ENCODE measurements around the gene ADGRG1.
"Not testable (repeated sequence)": the region's sequence is repeated elsewhere in the genome, so short reads cannot be mapped to it uniquely, and the experiment has no call there.

The ADGRG1 gene

DNA sequence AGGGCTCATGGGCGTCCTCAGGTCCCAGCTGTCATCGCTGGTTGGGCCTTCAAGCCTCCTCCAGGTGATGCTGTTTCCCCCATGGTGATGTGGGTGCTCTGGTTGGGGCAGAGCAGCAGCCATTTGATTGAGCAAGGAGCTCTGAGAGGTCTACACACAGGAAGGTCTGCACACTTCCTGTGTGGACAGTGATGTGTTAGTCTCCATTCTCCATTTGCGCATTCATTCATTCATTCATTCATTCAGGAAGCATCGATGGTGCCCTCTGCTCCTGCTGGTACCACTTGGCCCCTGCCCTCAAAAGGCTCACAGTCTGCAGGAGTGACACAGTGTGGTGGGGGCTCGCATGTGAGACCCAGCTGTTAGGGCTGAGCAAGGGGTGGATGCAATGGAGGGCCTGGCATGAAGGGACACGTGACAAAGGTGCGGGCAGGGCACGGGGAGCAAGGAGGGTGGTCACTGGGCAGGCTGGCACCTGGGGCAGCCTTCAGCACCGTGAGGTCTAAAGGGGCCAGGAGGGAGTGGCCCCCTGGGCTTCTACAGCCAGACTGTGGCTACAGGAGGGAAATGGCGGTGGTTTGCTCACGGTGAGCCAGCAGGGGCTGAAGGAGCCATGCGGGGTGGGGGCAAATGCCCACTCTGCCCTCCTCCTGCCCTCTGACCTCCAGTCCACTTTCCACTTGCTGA, 41.2 kb downstream of the ADGRG1 start:
- DNase-seq = no peak

DNA sequence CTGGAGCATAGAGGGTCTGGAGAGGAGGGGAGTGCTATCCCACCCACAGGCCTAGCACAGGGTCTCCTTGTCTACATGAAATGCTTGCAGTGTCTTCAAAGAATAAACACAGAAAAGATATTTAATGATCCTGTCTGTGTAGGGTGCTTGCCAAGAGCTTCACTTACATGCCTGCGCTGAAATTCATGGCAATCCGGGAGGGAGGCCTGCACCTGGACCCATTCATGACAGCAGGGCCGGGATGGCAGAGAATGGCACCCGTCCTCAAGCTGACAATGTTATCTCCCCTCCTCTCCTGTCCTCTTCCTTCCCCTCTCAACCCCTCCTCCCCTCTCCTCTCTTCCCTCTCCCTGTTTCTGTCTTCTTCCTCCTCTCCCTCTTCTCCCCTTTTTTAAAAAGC, 41.8 kb downstream of the ADGRG1 start:
- no peak for DNase-seq

DNA sequence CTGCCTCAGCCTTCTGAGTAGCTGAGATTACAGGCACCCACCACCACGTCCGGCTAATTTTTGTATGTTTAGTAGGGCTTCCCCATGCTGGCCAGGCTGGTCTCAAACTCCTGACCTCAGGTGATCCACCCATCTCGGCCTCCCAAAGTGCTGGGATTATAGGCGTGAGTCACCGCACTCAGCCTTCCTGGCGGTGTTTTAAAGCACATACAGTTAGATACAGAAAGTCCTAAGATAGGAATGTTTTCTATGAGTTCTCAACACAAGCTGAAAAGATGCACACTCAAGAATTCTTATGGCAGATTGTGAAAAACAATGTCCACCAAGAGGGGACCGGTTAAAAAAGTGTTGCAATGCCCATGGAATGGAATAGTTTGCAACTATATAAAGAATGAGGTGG, 43.0 kb downstream of the ADGRG1 start:
- DNase-seq = not testable (repeated sequence)

DNA sequence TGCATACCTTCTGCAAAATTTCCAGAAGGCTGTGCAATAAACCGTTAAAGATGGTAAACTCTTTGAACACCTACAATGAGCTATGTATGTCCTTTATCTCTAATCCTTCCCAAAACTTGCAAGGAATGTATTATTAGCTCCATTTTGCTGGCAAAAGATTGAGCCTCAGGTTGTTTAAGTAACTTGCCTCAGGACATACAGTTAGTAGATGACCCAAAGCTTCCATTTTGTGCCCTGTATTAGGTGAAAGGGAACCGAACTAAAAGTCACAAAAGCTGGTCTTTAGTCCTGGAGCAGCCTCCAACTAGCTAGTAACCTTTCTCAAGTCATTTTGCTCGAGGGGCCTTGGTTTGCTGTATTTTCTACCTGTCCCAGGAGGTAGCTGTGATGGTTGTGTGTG, 44.0 kb downstream of the ADGRG1 start:
- no peak for DNase-seq

DNA sequence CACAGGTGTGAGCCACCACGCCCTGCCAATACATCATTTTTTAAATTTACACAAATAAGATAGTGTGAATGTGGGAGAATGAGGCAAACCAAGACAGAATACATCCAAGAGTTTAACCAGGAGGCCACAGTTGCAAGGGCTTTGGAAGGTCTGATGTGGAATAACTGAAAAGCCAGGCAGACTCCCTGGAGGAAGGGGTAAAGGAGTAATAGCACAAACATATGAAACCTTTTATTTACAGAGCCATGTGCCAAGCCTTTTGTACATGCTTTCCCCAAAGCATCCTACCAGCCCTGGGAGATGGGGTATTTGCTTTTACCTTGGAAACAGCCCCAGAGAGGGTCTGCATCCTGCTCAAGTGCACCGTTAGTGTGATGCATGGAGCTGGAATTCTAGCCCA, 44.4 kb downstream of the ADGRG1 start:
- no peak for DNase-seq

DNA sequence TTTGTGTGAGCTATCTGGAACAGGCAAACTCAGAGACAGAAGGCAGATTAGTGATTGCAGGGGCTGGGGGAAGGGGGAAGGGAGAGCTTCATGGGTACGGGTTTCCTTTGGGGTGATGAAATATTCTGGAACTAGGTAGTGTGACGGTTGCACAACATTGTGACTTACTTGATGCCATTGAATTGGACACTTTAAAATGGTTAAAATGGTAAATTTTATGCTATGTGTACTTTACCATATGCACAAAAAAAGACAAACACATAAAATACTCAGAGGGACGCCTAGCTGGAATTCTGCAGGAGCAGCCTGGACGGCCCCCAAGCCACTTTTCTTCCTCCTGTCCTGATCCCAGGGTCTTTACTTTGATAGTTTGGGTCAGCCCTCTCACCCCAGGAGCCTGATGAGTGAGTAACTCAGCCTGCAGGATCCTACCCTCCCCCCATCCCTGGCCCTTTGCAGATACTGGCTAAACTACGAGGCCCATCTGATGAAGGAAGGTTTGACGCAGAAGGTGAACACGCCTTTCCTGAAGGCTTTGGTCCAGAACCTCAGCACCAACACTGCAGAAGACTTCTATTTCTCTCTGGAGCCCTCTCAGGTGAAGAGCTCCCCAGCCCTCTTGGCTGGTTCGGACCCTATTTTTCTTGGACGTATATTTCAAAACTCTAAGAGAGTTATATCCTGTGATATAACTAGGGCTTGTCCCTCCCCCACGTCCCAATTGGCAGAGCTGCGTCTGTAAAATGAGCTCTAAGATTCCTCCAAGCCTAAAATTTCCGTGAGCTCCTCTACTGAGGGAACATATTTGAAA, 47.5 kb downstream of the ADGRG1 start:
- DNase-seq = no peak

DNA sequence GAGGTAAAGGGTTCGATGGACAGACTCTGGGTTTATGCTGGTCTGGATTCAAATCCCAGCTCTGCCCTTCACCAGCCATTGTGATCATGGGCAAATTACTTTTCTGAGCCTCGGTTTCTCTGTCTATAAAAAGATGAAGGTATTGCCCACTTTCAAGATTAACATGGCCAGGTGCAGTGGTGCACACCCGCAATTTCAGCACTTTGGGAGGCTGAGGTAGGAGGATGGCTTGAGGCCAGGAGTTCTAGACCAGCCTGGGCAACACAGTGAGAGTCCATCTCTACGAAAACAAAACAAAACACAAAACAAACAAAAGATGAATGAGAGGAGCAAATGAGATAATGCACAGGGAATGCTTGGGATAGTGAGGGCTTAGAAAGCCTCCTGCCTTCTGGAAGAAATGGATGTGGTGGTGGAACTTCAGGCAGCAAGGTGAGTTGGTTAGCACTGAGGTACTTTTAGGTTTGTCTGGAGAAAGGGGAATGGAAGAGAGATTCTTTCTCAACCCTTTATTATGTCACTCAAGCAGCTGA, 48.2 kb downstream of the ADGRG1 start:
- DNase-seq = no peak

DNA sequence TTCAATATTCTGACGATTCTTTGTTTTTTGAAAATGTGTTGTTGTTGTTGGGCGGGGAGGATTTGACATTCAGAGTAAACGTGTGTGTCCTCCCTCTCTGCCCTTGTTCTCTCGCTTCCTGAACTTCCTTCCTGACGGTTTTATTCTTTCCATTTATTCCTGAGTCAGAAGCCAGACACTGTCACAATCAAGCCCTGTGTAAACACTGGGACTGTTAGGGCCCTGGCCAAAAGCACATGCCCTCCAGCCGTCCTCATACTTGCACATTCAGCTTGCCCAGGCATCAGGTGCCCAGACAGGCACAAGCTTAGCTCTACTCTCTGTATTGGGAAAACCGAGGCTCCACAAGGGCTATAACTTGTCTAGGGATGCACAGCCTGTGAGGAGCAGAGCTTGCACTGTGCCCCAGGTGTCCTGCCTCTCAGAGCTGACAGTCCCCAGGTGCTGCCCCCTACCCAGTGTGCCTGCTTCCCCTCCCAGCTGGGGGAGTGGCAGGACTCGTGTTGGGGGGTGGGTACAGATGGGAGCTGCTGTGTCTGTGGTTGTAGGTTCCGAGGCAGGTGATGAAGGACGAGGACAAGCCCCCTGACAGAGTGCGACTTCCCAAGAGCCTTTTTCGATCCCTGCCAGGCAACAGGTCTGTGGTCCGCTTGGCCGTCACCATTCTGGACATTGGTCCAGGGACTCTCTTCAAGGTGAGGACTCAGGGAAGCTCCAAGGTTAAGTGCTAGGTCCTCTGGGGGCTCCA, 49.4 kb downstream of the ADGRG1 start:
- DNase-seq = no peak

DNA sequence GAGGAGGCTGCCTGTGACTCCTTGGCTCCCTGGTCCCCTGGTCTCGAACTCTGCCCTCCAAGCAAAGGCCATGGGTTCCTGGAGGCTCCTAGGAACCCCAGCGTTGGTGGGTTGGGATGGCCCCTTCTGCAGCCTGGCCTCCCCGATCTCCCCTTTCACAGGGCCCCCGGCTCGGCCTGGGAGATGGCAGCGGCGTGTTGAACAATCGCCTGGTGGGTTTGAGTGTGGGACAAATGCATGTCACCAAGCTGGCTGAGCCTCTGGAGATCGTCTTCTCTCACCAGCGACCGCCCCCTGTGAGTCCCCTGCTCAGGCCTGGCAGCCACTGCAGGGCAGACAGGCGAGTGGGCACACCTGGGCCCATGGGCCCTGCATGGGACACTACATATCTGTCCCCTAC, 50.6 kb downstream of the ADGRG1 start:
- no peak for DNase-seq

DNA sequence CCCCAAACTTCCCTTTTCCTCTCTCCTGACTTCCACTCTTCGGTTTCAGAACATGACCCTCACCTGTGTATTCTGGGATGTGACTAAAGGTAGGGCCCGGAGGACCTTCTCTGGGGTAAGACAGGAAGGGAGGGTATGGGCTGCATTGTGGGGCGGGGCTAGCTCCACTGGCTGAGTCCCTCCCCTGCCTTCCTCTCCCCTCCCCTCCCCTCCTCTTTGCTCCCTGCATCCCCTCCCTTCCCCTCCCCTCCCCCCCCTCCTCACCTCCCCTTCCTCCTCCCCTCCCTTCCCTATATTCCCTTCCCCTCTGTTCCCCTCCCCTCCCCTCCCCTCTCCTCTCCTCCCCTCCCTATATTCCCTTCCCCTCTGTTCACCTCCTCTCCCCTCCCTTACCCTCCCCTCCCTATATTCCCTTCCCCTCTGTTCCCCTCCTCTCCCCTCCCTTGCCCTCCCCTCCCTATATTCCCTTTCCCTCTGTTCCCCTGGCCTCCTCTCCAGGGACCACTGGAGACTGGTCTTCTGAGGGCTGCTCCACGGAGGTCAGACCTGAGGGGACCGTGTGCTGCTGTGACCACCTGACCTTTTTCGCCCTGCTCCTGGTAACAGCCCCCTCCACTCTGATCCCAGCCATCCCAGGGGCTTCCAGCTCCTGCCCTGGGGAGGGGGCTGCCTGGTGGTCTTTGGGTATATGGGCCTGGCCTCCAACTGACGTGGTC, 51.5 kb downstream of the ADGRG1 start:
- no peak for DNase-seq

DNA sequence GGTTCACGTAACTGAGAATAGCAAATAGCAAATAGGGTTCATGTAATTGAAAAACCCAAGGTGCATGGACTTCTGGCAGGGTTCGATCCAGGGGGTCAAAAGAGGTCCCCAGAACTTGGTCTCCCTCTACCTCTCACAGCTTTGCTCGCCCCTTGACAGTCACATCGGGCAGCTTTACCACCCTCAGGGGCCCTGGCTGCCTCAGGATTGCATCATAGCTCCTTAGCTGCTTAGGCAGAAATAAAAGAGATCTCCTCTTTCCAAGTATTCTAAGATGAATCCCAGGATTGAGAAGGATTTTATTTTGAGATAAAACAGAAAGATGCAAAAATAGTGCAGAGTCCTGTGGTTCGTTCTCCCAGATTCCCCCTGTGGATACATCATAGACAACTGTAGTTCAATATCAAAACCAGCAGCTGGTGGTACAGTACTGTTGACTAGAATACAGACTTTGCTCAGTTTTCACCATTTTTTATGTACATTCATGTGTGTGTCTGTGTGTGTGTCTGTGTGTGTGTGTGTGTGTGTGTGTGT, 52.5 kb downstream of the ADGRG1 start:
- no peak for DNase-seq

DNA sequence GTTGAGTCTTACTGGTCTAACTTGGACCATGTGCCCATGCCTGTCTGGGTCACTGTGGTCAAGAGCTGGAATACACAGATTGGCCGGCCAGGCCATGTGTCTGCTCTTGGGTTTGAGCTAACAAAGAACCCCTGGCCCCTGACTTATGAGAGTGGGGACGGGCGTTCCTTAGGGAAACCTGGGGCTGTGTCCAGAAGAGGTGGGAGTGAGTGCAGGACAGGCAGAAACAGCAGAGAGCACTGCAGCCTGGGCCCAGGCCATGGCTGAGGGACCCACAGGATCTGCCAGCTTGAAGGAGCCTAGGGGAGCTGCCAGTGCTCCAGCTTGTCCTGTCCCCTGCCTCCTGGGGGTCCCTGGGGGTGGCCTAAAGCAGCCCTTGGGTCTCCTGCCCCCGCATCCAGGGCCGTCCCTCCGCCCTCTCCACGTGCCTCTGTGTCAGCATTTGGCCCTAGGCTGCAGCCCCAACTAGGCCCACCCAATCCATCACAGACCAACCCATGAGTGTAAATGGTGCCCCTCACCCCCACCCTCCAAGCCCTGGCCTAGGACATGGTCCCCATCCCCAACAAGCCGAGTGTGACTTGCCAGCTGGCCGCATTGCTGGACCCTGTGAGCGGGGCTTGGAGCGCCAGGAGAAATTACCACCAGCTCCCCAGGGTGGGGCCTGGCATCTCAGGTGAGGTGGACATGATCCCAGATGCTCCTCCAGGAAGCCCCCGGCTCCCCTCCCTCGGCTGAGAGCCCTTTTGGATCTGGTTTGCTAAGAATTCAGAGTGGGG, 53.7 kb downstream of the ADGRG1 start:
- no peak for DNase-seq

DNA sequence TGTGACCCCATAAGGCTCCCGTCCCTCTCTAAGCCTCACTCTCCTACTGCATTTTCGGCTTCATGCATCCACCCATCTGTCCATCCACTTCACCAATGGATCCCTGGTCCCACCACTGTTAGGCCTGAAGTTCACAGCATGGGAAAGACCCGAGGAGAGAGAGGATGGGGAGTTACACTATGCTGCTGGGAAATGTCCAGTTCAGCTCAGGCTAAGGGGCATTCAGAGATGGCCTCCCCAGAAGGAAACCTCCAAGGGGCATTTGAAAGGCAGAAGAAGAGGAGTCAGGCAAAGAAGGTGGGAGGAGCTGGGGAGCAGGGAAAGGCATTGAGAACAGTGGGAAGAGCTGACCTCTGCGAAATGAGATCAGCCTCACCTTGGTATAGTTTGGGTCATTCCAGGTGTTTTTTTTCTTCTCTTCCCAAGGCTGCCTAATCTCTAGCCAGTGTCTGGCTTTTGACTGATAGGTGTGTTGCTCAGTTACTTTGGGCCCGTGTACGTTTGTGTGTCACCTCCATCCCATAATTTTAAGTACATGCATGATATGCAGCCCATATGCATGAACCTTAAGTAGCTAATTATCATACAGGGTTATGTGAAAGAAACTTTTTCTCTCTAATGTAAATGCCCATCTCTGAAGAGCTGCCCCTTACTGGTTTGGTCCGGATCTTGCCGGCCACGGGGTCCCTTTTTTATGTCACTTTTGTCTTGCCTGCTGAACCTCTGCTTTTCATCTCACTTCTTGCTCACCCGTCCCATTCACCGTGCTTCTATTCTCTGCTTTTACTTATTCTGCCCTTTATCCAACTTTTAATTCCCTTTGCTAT, 54.6 kb downstream of the ADGRG1 start:
- DNase-seq = no peak

DNA sequence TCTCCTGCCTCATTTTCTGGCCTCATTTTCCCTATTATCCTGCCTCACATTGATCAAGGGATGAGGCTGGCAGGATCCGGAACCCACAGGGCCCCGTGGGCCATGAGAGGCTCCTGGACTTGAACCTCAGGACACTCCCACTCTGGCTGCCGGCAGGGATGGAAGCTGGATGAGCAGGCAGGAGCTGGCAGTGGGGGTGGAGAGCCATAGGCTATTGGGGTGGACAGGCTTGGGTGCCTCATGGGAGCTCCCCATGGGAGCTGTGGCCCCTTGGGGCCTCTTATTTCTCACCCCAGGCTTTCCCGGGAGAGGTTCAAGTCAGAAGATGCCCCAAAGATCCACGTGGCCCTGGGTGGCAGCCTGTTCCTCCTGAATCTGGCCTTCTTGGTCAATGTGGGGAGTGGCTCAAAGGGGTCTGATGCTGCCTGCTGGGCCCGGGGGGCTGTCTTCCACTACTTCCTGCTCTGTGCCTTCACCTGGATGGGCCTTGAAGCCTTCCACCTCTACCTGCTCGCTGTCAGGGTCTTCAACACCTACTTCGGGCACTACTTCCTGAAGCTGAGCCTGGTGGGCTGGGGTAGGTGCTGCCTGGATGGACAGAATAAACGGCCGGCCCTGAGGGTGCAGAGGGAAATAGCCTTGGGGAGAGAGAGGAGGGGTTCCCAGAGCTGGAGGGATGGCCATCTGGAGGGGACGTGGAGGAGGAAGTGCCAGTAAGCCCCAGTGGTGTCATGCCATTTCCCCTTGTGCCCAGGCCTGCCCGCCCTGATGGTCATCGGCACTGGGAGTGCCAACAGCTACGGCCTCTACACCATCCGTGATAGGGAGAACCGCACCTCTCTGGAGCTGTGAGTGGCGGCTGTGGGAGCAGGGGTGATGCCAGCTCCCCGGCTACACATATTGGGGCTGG, 55.5 kb downstream of the ADGRG1 start:
- DNase-seq = no peak

DNA sequence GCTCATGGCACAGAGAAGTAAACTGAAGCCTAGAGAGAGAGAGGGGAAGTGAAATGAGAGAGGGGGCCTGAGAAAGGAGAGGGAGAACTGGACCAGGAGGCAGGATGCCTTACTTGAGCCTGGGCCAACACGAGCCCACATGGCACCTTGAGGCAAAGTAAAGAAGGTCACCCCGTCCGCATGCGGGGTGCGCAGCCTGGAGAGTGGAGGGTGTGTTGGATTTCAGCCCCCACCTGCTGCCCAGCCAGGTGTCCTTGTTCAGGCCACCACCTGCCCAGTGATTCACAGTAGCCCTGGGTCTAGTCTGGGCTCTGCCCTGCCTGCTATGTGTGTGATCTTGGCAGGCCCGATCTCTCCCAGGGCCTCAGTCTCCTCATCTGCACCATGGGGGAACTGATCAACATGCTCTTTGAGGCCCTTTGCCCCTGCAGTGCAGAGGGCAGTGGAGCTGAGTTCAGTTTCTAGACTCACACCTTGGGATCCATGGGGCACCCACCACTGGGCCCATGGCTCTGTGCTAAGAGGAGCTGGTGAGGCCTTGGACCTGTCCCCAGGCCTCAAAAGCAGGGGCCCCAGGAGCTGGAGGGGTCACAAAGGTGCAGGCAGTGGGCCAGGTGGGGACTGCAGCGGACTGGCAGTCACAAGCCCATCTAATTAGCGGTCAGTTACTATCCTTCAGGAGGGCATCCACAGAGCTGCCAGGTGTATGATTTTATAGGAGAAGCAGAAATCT, 56.4 kb downstream of the ADGRG1 start:
- DNase-seq = no peak

DNA sequence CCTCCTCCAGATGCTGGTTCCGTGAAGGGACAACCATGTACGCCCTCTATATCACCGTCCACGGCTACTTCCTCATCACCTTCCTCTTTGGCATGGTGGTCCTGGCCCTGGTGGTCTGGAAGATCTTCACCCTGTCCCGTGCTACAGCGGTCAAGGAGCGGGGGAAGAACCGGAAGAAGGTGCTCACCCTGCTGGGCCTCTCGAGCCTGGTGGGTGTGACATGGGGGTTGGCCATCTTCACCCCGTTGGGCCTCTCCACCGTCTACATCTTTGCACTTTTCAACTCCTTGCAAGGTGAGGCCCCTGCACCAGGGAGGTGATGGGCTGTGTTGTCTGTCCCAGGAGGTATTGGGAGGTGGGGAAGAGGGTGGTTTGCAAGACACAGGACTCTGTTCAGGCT, 57.2 kb downstream of the ADGRG1 start:
- no peak for DNase-seq

DNA sequence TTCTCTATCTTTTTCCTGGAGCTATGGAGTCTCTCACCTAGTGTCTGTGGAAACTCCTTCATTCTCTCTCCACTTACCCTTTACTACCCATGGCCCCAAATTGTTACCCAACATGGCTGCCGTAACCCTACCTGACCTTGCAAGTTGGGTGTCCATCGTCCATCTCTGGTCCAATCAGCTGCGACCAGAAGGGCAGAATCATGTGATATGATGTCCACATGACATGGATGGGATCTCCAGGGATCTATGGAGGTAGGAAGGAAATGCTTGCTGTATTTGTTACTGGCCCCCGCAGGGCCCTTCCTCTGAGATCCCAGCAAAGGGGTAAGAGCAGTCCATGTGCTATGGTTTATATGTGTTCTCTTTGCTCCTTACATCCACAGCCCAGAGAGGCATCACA, 58.1 kb downstream of the ADGRG1 start:
- no peak for DNase-seq

DNA sequence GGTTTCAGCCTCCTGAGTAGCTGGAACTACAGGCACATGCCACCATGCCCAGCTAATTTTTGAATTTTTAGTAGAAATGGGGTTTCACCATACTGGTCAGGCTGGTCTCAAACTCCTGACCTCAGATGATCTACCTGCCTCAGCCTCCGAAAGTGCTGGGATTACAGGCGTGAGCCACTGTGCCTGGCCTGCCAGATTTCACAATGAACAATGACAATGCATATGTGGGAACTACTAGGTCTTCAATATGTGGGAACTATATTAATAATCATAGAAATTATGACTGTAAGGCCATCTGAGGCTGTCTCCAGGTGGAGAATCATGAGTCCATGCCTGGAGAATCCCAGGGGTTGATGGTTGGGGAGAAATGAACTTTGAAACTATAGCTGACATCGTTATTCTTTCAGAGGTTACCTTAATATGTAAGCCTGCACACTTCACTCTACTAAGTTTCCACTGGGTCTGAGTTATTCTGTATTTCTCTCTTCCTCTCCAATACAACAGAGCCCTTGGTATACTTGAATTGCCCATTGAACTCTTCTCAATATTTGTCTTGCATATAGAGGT, 59.0 kb downstream of the ADGRG1 start:
- DNase-seq = no peak
